ENCODE data around the gene ENTHD1.
A peak's percentile ranks its signal among the peaks of the same experiment; 100 is the strongest.

ENTHD1 gene

DNA sequence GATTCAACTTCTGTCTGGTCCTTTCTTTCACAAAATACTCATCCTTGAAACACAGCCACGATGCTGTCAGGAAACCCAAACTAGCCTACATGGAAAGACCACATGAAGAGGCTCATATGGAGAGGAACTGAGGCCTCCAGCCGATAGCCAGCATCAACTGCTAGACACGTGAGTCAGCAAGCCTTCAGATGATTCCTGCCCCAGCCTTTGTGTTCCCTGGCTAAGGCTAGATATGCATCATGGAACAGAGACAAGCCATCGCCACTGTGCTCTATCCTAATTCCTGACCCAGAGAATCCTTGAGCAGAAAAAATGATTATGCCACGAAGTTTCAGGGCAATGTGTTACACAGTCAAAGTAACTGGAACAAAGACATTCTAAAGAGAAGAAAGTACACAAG is 75.5 kb downstream of the ENTHD1 start:
- DNase-seq (ENCODE audit: low spot score) = no peak
- in situ Hi-C loops (cut with MboI; ENCODE audit: low pct_unique_long_range_greater_than_20kb, low sequenced_read_pairs, unreplicated experiment) = no loop called here
- TF ChIP-seq, protein P1, sequence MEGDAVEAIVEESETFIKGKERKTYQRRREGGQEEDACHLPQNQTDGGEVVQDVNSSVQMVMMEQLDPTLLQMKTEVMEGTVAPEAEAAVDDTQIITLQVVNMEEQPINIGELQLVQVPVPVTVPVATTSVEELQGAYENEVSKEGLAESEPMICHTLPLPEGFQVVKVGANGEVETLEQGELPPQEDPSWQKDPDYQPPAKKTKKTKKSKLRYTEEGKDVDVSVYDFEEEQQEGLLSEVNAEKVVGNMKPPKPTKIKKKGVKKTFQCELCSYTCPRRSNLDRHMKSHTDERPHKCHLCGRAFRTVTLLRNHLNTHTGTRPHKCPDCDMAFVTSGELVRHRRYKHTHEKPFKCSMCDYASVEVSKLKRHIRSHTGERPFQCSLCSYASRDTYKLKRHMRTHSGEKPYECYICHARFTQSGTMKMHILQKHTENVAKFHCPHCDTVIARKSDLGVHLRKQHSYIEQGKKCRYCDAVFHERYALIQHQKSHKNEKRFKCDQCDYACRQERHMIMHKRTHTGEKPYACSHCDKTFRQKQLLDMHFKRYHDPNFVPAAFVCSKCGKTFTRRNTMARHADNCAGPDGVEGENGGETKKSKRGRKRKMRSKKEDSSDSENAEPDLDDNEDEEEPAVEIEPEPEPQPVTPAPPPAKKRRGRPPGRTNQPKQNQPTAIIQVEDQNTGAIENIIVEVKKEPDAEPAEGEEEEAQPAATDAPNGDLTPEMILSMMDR (IDR thresholded peaks at IDR 0.05; ENCODE audit: extremely low read depth, insufficient read depth, missing control alignments) = no peak

DNA sequence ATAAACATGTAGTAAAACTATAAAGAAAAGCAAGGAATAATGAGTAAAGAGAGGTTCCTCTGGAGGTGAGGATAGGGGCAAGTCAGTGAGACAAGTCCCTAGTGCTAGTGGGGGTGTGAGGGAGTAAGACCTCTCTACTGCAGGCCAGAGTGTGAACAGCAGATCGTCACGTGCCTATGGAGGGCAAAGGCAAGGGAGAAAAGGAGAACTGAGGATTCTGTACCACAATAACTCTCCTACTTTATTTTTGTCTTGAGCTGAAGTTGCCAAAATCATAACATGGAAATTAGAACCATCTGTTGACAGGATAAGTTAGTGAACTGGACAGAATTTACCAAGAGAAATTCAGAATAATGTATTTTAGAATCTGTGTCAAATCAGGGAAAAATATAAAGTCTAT is 77.6 kb downstream of the ENTHD1 start:
- in situ Hi-C loops (cut with MboI; ENCODE audit: low pct_unique_long_range_greater_than_20kb, low sequenced_read_pairs, unreplicated experiment) = no loop called here
- TF ChIP-seq, protein P1 (IDR thresholded peaks at IDR 0.05; ENCODE audit: extremely low read depth, insufficient read depth, missing control alignments) = no peak
- DNase-seq (ENCODE audit: low spot score) = no peak

DNA sequence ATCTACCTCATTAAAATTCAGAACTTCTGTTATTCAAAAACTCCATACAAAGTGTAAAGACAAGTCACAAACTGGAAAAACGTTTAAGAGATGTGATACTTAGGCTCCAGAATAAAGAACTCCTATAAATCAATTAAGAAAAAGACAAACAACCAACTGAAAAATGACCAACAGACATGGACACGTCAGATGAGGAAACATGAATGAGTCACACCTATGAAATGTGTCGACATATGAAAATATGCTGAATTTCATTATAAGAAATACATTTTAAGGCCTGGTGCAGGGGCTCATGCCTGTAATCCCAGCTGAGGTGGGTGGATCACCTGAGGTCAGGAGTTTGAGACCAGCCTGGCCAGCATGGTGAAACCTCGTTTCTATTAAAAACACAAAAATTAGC is 78.7 kb downstream of the ENTHD1 start:
- in situ Hi-C loops (cut with MboI; ENCODE audit: low pct_unique_long_range_greater_than_20kb, low sequenced_read_pairs, unreplicated experiment) = no loop called here
- no peak for DNase-seq (ENCODE audit: low spot score)
- TF ChIP-seq, protein P1 (IDR thresholded peaks at IDR 0.05; ENCODE audit: extremely low read depth, insufficient read depth, missing control alignments) = no peak

DNA sequence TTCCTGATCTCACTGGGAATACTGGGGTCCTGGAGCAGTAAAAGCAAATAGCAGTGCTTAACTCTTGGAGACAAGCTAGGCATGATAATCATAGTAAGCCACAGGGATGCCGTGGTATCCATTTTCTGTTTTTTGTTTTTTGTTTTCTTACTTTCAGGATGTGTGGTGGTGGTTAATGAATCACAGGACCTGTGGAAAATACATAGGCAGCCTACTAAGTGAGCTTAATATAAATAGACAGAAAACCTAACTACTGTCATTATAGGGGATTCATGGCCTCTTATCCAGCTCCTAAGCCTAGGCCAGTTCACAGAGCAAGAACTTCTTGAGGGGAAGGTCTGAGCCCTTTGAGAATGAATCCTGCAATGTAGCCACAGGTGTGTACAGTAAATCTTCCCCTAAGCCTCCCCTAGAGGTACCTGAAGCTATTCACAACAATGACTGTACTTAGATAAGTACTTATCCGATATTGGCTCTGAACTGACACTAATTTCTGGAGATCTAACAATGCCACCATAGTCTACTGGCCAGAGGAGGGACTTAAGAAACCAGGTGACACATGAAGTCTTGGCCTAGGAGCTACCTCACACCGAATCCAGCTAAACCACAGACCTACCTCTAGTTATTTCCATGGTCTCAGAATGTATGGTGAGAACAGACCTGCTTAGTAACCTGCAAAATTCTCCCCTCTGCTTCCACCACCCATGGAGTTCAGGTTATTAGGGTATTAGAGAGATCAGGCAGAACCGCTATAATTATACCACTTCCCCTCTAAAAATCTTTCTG is 83.6 kb downstream of the ENTHD1 start:
- in situ Hi-C loops (cut with MboI; ENCODE audit: low pct_unique_long_range_greater_than_20kb, low sequenced_read_pairs, unreplicated experiment) = no loop called here
- TF ChIP-seq, protein P1 (IDR thresholded peaks at IDR 0.05; ENCODE audit: extremely low read depth, insufficient read depth, missing control alignments) = no peak
- no peak for DNase-seq (ENCODE audit: low spot score)

DNA sequence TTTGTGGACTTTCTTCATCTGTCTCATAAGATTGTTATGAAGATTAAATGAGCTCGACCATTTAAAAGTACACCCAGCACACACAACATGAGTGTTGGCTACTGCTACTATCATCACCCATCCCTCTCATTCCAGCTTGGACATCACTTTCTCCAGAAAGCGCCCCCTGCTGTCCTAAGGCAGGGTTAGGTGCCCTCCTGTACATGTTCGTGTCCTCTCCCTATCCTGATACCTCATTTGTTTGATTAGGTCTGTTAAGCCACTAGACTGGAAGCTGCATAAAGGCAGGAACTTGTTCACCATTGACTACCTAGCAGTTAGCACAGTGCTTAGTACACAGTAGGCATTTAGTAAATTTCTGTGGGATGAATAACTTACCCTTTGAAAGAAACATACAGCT is 85.5 kb downstream of the ENTHD1 start:
- no peak for DNase-seq (ENCODE audit: low spot score)
- in situ Hi-C loops (cut with MboI; ENCODE audit: low pct_unique_long_range_greater_than_20kb, low sequenced_read_pairs, unreplicated experiment) = no loop called here
- TF ChIP-seq, protein P1 (IDR thresholded peaks at IDR 0.05; ENCODE audit: extremely low read depth, insufficient read depth, missing control alignments) = peak; percentile 43

DNA sequence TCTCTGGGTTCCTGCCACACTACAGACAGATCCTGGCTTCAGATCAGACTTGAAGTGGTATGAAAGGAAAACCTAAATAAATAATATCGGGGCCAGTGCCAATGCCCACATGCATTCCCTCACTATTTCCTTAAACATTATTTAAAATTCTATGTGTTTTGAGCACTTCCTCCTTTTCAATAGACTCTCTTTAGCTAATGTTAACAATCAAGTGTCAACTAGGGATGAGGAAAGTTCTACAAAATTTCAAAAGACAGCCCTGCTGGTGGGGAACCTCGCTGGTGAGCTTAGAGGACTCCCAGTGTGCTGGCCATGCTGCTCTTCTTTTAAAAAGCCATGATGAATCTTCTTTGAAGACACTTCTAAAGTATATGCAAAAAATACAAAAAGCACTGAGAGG is 87.5 kb downstream of the ENTHD1 start:
- DNase-seq (ENCODE audit: low spot score) = no peak
- in situ Hi-C loops (cut with MboI; ENCODE audit: low pct_unique_long_range_greater_than_20kb, low sequenced_read_pairs, unreplicated experiment) = no loop called here
- TF ChIP-seq, protein P1 (IDR thresholded peaks at IDR 0.05; ENCODE audit: extremely low read depth, insufficient read depth, missing control alignments) = no peak
